LNCAP (cell line): ENCODE measurements around the gene RGS3.

Experiments used
- CTCF ChIP-seq: fragments of 450-650 bp; IDR thresholded peaks from 2 replicates; pipeline ENCODE4 v1.5.1; 2017; ENCODE audit warnings: mild to moderate bottlenecking

The RGS3 gene

GRCh38 chr9:113646491-113646890, 183.0 kb downstream of the RGS3 start:
- no peak for TF ChIP-seq CTCF
